GM12873 (cell line): ENCODE results near the gene ITIH6.

ENCODE experiments used
- TF ChIP-seq, protein P1 (sequence below): IDR thresholded peaks from 2 replicates; pipeline ENCODE4 v1.5.1; 2012; ENCODE audit warnings: low read depth, mild to moderate bottlenecking, moderate library complexity, low read length, control low read depth; ENCODE audit not compliant: insufficient read depth; ENCODE audit errors: missing control alignments

ITIH6 gene

DNA sequence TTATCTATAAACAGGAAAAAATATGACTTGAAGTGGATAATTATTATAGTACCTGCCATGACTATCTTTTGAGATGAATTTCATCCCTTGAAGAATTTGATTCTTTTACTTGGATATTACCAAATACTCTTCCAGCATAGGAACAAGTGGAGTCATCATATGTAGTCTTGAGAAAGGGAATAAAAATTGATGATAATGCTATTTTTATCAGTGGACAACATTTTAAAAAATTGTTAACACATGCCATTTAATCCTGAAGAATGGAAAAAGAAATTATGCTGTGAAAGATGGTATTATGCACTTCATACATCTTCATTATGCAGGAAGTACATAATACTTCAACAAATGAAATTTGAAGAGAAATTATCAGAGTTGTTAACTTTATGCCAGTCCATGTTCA, 83.6 kb downstream of the ITIH6 start:
- TF ChIP-seq, protein P1, sequence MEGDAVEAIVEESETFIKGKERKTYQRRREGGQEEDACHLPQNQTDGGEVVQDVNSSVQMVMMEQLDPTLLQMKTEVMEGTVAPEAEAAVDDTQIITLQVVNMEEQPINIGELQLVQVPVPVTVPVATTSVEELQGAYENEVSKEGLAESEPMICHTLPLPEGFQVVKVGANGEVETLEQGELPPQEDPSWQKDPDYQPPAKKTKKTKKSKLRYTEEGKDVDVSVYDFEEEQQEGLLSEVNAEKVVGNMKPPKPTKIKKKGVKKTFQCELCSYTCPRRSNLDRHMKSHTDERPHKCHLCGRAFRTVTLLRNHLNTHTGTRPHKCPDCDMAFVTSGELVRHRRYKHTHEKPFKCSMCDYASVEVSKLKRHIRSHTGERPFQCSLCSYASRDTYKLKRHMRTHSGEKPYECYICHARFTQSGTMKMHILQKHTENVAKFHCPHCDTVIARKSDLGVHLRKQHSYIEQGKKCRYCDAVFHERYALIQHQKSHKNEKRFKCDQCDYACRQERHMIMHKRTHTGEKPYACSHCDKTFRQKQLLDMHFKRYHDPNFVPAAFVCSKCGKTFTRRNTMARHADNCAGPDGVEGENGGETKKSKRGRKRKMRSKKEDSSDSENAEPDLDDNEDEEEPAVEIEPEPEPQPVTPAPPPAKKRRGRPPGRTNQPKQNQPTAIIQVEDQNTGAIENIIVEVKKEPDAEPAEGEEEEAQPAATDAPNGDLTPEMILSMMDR = no peak

- TF ChIP-seq, protein P1 = no peak
Measured at GRCh38 chrX:54711735-54712134, 86.3 kb downstream of the ITIH6 start.

DNA sequence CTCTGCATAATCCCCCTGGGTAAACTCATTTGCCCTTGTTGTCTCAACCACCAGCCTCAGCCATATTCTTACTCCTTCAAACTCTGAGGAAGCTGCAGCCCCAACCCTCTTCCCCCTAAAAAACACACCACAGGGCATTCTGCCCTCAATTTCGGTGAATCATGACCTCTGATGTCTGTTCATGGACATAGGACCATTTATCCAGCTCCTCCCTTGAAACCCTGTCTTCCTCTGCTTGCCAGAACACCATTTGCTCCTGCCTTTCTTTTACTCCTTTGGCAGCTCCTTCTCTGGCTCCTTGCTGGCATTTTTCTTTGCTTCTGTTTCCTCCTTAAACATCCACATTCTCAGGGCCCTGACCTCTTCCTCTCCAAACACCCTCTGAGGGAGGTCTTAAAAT, 87.1 kb downstream of the ITIH6 start:
- TF ChIP-seq, protein P1 = no peak

DNA sequence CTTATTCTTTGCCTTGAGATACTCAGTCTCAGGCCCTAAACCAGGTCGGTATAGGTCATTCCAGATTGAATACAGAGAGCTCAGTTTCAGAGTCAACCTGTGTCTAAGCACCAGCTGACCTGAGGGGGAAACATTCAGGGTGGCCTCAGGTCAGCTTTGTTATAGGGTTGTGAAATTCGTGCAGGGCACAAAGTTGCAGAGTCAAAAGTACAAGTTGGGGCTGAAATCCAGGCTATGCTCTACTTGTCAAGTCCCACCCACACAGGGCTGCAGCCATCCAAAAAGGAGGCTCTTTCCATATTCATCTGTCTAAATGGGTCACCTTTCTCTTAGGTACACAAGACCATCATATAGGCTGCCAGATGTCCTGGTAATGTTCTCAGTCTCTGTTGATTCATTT, 89.7 kb downstream of the ITIH6 start:
- TF ChIP-seq, protein P1 = no peak
